ENCODE data around the gene CTNNA3.

Gene CTNNA3

DNA sequence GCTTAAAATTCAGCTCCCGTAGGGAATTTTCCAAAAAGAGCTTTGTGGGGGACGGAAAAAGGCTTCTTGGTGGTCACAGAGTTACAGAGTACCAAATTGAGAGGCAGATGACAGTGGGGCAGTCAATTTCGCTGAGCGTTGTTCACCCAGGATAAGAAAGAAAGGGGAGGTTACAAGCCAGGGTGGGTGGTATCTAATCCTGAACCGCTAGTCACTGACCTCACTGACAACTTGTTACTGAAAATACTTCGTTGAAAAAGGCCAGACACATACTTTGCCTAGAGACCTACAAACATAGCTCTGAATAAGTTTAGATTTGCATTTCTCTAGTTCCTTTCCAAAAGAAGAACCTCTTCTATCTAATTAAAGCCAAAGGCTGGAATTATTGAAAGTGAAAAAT, at the start of gene CTNNA3:
CTNNA3 (minus strand) TSS at position 167 of the 400 bp plus-strand sequence.
- Histone ChIP-seq H3F3A (ENCODE audit: control insufficient read depth, insufficient read depth) (peaks cover 6% of the 10 kb centered on the region; the same call in 1 of the 2 replicates), H4K20me1 (ENCODE audit: control insufficient read depth, insufficient read depth, low read depth, low read length) (no peaks in the 10 kb centered on the region), H3K4me1 (ENCODE audit: control insufficient read depth, low read length) (peaks cover 34% of the 10 kb centered on the region), H3K4me2 (ENCODE audit: low read length) (peak within 1 kb of the TSS; percentile 64), H3K27me3 (ENCODE audit: control insufficient read depth, low read length) (no peaks in the 10 kb centered on the region), H3K9me2 (replicated peaks; ENCODE audit: control insufficient read depth, low read length) (no peaks in the 10 kb centered on the region), H3K4me3 (ENCODE audit: low read length) (peak within 1 kb of the TSS; percentile 42), H3K9me3 (ENCODE audit: control insufficient read depth, insufficient read depth, low read length) (no peaks in the 10 kb centered on the region), H3K27ac (ENCODE audit: low read depth, low read length) (no peak within 1 kb of the TSS), H3K79me2 (ENCODE audit: control insufficient read depth, low read length) (no peaks in the 10 kb centered on the region), H3K36me3 (ENCODE audit: control insufficient read depth, low read length) (no peaks in the 10 kb centered on the region)
- TF ChIP-seq, protein P1, sequence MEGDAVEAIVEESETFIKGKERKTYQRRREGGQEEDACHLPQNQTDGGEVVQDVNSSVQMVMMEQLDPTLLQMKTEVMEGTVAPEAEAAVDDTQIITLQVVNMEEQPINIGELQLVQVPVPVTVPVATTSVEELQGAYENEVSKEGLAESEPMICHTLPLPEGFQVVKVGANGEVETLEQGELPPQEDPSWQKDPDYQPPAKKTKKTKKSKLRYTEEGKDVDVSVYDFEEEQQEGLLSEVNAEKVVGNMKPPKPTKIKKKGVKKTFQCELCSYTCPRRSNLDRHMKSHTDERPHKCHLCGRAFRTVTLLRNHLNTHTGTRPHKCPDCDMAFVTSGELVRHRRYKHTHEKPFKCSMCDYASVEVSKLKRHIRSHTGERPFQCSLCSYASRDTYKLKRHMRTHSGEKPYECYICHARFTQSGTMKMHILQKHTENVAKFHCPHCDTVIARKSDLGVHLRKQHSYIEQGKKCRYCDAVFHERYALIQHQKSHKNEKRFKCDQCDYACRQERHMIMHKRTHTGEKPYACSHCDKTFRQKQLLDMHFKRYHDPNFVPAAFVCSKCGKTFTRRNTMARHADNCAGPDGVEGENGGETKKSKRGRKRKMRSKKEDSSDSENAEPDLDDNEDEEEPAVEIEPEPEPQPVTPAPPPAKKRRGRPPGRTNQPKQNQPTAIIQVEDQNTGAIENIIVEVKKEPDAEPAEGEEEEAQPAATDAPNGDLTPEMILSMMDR (IDR thresholded peaks at IDR 0.05; ENCODE audit: low read depth, low read length, poor library complexity, severe bottlenecking) = no peak

DNA sequence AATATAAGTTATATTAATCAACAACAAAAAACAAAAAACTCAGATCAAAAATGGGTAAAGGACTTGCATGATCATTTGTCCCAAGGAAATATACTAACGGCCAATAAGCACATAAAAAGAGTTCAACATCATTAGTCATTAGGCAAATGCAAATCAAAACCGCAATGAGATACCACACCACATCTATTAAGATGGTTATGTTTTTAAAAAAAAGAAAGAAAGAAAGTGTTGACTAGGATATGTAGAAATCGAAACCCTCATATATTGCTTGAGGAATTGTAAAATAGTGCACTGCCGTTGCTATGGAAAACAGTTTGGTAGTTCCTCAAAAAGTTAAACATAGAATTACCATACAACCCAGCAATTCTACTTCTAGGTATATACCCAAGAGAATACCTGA, 39.4 kb upstream of the CTNNA3 start:
- Histone ChIP-seq H3K27ac (ENCODE audit: low read depth, low read length) (no peak overlapping the region), H3F3A (ENCODE audit: control insufficient read depth, insufficient read depth) (no peaks in the 10 kb centered on the region), H3K9me3 (ENCODE audit: control insufficient read depth, insufficient read depth, low read length) (no peaks in the 10 kb centered on the region), H4K20me1 (ENCODE audit: control insufficient read depth, insufficient read depth, low read depth, low read length) (no peaks in the 10 kb centered on the region), H3K27me3 (ENCODE audit: control insufficient read depth, low read length) (no peaks in the 10 kb centered on the region), H3K36me3 (ENCODE audit: control insufficient read depth, low read length) (no peaks in the 10 kb centered on the region), H3K4me1 (ENCODE audit: control insufficient read depth, low read length) (peaks cover 3% of the 10 kb centered on the region; the same call in 1 of the 2 replicates), H3K4me3 (ENCODE audit: low read length) (no peak overlapping the region), H3K4me2 (ENCODE audit: low read length) (no peak overlapping the region), H3K79me2 (ENCODE audit: control insufficient read depth, low read length) (no peaks in the 10 kb centered on the region), H3K9me2 (replicated peaks; ENCODE audit: control insufficient read depth, low read length) (no peaks in the 10 kb centered on the region)
- TF ChIP-seq EZH2phosphoT487 (IDR thresholded peaks at IDR 0.05; ENCODE audit: borderline replicate concordance, low read length) = no peak
- TF ChIP-seq, protein P1 (IDR thresholded peaks at IDR 0.05; ENCODE audit: low read depth, low read length, poor library complexity, severe bottlenecking) = no peak

DNA sequence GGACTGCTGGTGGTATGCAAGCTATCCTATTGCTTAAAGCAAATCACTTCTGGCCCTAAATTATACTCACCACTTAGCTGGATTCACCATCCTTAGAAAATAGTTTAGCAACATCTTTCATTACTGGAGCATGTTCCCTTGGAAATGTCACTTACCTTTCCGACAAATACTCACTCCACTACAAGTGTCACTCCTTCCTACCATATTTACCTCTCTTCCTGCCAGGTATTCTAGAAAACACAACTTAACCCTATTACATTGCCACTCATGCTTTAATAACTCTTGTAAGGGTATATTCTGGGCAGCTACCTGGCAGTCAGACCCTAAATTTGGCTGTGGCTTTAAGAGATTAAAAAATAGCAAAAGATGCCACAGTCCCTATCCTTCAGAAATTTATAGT, 37.5 kb upstream of the CTNNA3 start:
- TF ChIP-seq, protein P1 (IDR thresholded peaks at IDR 0.05; ENCODE audit: low read depth, low read length, poor library complexity, severe bottlenecking) = no peak
- TF ChIP-seq EZH2phosphoT487 (IDR thresholded peaks at IDR 0.05; ENCODE audit: borderline replicate concordance, low read length) = no peak
- Histone ChIP-seq H3F3A (ENCODE audit: control insufficient read depth, insufficient read depth) (no peaks in the 10 kb centered on the region), H3K36me3 (ENCODE audit: control insufficient read depth, low read length) (no peaks in the 10 kb centered on the region), H3K4me3 (ENCODE audit: low read length) (no peak overlapping the region), H3K9me3 (ENCODE audit: control insufficient read depth, insufficient read depth, low read length) (no peaks in the 10 kb centered on the region), H4K20me1 (ENCODE audit: control insufficient read depth, insufficient read depth, low read depth, low read length) (no peaks in the 10 kb centered on the region), H3K4me1 (ENCODE audit: control insufficient read depth, low read length) (peaks cover 3% of the 10 kb centered on the region; the same call in 1 of the 2 replicates), H3K9me2 (replicated peaks; ENCODE audit: control insufficient read depth, low read length) (no peaks in the 10 kb centered on the region), H3K79me2 (ENCODE audit: control insufficient read depth, low read length) (no peaks in the 10 kb centered on the region), H3K27ac (ENCODE audit: low read depth, low read length) (no peak overlapping the region), H3K4me2 (ENCODE audit: low read length) (no peak overlapping the region), H3K27me3 (ENCODE audit: control insufficient read depth, low read length) (no peaks in the 10 kb centered on the region)

DNA sequence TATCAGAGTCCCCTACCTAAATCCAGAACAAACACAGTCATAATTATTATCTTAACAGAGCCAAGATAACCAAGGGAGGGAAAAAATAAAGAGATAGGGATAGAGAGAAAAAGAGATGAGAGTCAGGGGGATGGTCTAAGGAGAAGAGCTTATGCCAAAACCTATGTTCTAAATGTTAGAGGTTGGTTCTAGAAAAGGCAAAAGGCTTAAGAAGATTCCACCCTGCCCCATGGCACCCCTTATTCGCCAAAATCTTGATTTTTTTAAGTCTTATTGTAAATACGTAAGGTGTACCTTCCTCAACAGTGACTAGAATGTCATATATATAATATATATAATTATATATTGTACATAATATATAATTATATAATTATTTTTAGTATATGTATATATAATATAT, 29.6 kb upstream of the CTNNA3 start:
- Histone ChIP-seq H3K27me3 (ENCODE audit: control insufficient read depth, low read length) (no peaks in the 10 kb centered on the region), H3F3A (ENCODE audit: control insufficient read depth, insufficient read depth) (no peaks in the 10 kb centered on the region), H3K4me3 (ENCODE audit: low read length) (no peak overlapping the region), H3K4me1 (ENCODE audit: control insufficient read depth, low read length) (no peaks in the 10 kb centered on the region), H3K9me2 (replicated peaks; ENCODE audit: control insufficient read depth, low read length) (no peaks in the 10 kb centered on the region), H3K79me2 (ENCODE audit: control insufficient read depth, low read length) (no peaks in the 10 kb centered on the region), H3K36me3 (ENCODE audit: control insufficient read depth, low read length) (no peaks in the 10 kb centered on the region), H4K20me1 (ENCODE audit: control insufficient read depth, insufficient read depth, low read depth, low read length) (no peaks in the 10 kb centered on the region), H3K9me3 (ENCODE audit: control insufficient read depth, insufficient read depth, low read length) (no peaks in the 10 kb centered on the region), H3K4me2 (ENCODE audit: low read length) (no peak overlapping the region), H3K27ac (ENCODE audit: low read depth, low read length) (no peak overlapping the region)
- TF ChIP-seq EZH2phosphoT487 (IDR thresholded peaks at IDR 0.05; ENCODE audit: borderline replicate concordance, low read length) = no peak
- TF ChIP-seq, protein P1 (IDR thresholded peaks at IDR 0.05; ENCODE audit: low read depth, low read length, poor library complexity, severe bottlenecking) = no peak

Measured in DOHH2 (cell line).